GM23338 (cell line): ENCODE measurements around the gene METRN. TPM values are rescaled to one million over a fixed set of nuclear protein-coding genes. Genes with fewer than 3 reads are reported as not detected.

ENCODE experiments used
- ATAC-seq: fragments of 200-7000 bp; cut with Tn5 transposase; 3 replicates; pipeline ENCODE4 v1.9.1; 2020
- DNase-seq: peaks from one replicate; pipeline ENCODE4 v3.0.0-alpha.2; 2015; ENCODE audit warnings: low spot score
- H2AFZ ChIP-seq: fragments of 200-600 bp; sonication (generic); 2 replicates; pipeline ENCODE4 v1.8.0; 2016; ENCODE audit warnings: antibody characterized with exemption, mild to moderate bottlenecking, moderate library complexity
- H3F3A ChIP-seq: fragments of 200-600 bp; sonication (generic); replicated peaks from 2 replicates; pipeline ENCODE4 v1.8.0; 2017; ENCODE audit warnings: antibody characterized with exemption, mixed run types, low read depth
- H3K27ac ChIP-seq: fragments of 200-600 bp; sonication (generic); 2 replicates; pipeline ENCODE4 v1.6.1; 2016; ENCODE audit warnings: low read depth
- H3K27me3 ChIP-seq: fragments of 200-600 bp; sonication (generic); 2 replicates; pipeline ENCODE4 v1.8.0; 2016; ENCODE audit warnings: mild to moderate bottlenecking, mixed run types, moderate library complexity; ENCODE audit not compliant: insufficient read depth
- H3K36me3 ChIP-seq: fragments of 200-600 bp; sonication (generic); 2 replicates; pipeline ENCODE4 v1.8.0; 2016; ENCODE audit warnings: mild to moderate bottlenecking; ENCODE audit not compliant: insufficient read depth
- H3K4me1 ChIP-seq: fragments of 200-600 bp; sonication (generic); 2 replicates; pipeline ENCODE4 v1.8.0; 2016; ENCODE audit warnings: mild to moderate bottlenecking, moderate library complexity; ENCODE audit not compliant: insufficient read depth
- H3K4me2 ChIP-seq: fragments of 200-600 bp; sonication (generic); 2 replicates; pipeline ENCODE4 v1.7.1; 2017; ENCODE audit warnings: mixed run types
- H3K4me3 ChIP-seq: fragments of 200-600 bp; sonication (generic); 2 replicates; pipeline ENCODE4 v1.6.1; 2016; ENCODE audit warnings: mixed run types
- H3K79me2 ChIP-seq: fragments of 200-600 bp; sonication (generic); replicated peaks from 2 replicates; pipeline ENCODE4 v1.8.0; 2017; ENCODE audit warnings: mild to moderate bottlenecking; ENCODE audit not compliant: insufficient read depth
- H3K9me2 ChIP-seq: fragments of 200-600 bp; sonication (generic); 2 replicates; pipeline ENCODE4 v1.8.0; 2017; ENCODE audit not compliant: insufficient read depth
- H4K20me1 ChIP-seq: fragments of 200-600 bp; sonication (generic); replicated peaks from 2 replicates; pipeline ENCODE4 v1.8.0; 2017; ENCODE audit warnings: mild to moderate bottlenecking; ENCODE audit not compliant: insufficient read depth
- H3K27ac Mint-ChIP-seq: 2 replicates; pipeline ENCODE4 v1.8.0; 2020; ENCODE audit warnings: inconsistent platforms, mild to moderate bottlenecking, moderate library complexity, mixed read lengths
- H3K27me3 Mint-ChIP-seq: 3 replicates; pipeline ENCODE4 v1.8.0; 2022; ENCODE audit warnings: low read depth, mild to moderate bottlenecking, moderate library complexity, mixed read lengths, inconsistent platforms; ENCODE audit not compliant: insufficient read depth, poor library complexity
- H3K36me3 Mint-ChIP-seq: 3 replicates; pipeline ENCODE4 v1.8.0; 2021; ENCODE audit warnings: low read depth, mild to moderate bottlenecking, inconsistent platforms, moderate library complexity, mixed read lengths
- H3K4me1 Mint-ChIP-seq: 3 replicates; pipeline ENCODE4 v1.8.0; 2020; ENCODE audit warnings: mild to moderate bottlenecking, inconsistent platforms, mixed read lengths
- H3K4me3 Mint-ChIP-seq: 3 replicates; pipeline ENCODE4 v1.8.0; 2021; ENCODE audit warnings: moderate library complexity, mild to moderate bottlenecking, inconsistent platforms, mixed read lengths
- H3K9me3 Mint-ChIP-seq: 3 replicates; pipeline ENCODE4 v1.8.0; 2020; ENCODE audit warnings: moderate library complexity, mild to moderate bottlenecking, inconsistent platforms, mixed read lengths
- CREB1 ChIP-seq: fragments of 250-450 bp; sonication (Bioruptor Pico); IDR thresholded peaks from 2 replicates; pipeline ENCODE4 v1.5.0; 2020; ENCODE audit warnings: low read depth, mild to moderate bottlenecking, moderate library complexity
- CTCF ChIP-seq, 2 experiments: fragments of 200-600 bp in 1 of 2; sonication (generic) in 1 of 2; conservative IDR thresholded peaks; 2 replicates each; pipeline versions ENCODE4 v1.5.1 to v1.6.1; 2016 to 2017; ENCODE audit warnings: antibody characterized with exemption in 2 of 2, low read depth in 2 of 2, mild to moderate bottlenecking in 2 of 2, moderate library complexity in 1 of 2
- EZH2phosphoT487 ChIP-seq: fragments of 200-600 bp; sonication (generic); IDR thresholded peaks from one replicate; pipeline ENCODE4 v1.8.1; 2018; ENCODE audit warnings: antibody characterized with exemption; ENCODE audit not compliant: unreplicated experiment
- JUNB ChIP-seq: IDR thresholded peaks from one replicate; pipeline ENCODE4 v1.6.1; 2016; ENCODE audit warnings: antibody characterized with exemption; ENCODE audit not compliant: unreplicated experiment
- NANOG ChIP-seq: IDR thresholded peaks from 2 replicates; pipeline ENCODE4 v1.6.1; 2016; ENCODE audit warnings: antibody characterized with exemption, borderline replicate concordance
- STAT1 ChIP-seq: IDR thresholded peaks from one replicate; pipeline ENCODE4 v1.6.1; 2016; ENCODE audit warnings: antibody characterized with exemption; ENCODE audit not compliant: unreplicated experiment
- ZNF462 ChIP-seq: fragments of 250-450 bp; sonication (Bioruptor Pico); IDR thresholded peaks from 2 replicates; pipeline ENCODE4 v1.5.0; 2020; ENCODE audit warnings: mild to moderate bottlenecking, moderate library complexity
- polyA plus RNA-seq: library from polyadenylated mRNA; unstranded; fragments of >200 nt; fragmentation: Nextera tagmentation; extraction: Ambion mirVana; gene quantifications from 2 replicates; pipeline ENCODE4 v1.2.1, GENCODE V29; 2016
- total RNA-seq: library from RNA; depleted of rRNA; stranded (reverse); fragments of >200 nt; shearing (Covaris generic); gene quantifications from 2 replicates; pipeline ENCODE4 v1.2.3, GENCODE V29; 2014
- TF ChIP-seq, protein P1 (sequence below): IDR thresholded peaks from one replicate; pipeline ENCODE4 v1.6.1; 2018; ENCODE audit warnings: antibody characterized with exemption; ENCODE audit not compliant: unreplicated experiment
- TF ChIP-seq, protein P2 (sequence below): IDR thresholded peaks from 2 replicates; pipeline ENCODE4 v1.6.1; 2016; ENCODE audit warnings: antibody characterized with exemption

Gene METRN
- total and polyA plus RNA-seq, 2 experiments from 2014 or later: 18.7 to 33.0 TPM

- Histone ChIP-seq H3K4me2 (no peak overlapping the region), H3K27me3 (peaks cover 19% of the 10 kb centered on the region), H3K79me2 (no peaks in the 10 kb centered on the region; the same call in 1 of the 2 replicates), H3K9me2 (no peaks in the 10 kb centered on the region), H3K27ac (no peak overlapping the region), H4K20me1 (0 out of 2 replicates have a peak, but pooled peaks cover 1% of the 10 kb centered on the region), H3K36me3 (no peaks in the 10 kb centered on the region; the same call in 1 of the 2 replicates), H3K4me3 (no peak overlapping the region), H2AFZ (no peak overlapping the region), H3K4me1 (peaks cover 5% of the 10 kb centered on the region; the same call in 1 of the 2 replicates), H3F3A (peaks cover 10% of the 10 kb centered on the region; the same call in 1 of the 2 replicates)
- ATAC-seq (no peak), DNase-seq (no peak)
- Mint-ChIP-seq H3K36me3 (peaks cover 18% of the 10 kb centered on the region), H3K4me1 (peaks cover 2% of the 10 kb centered on the region; the same call in 2 of the 3 replicates), H3K27me3 (peaks cover 20% of the 10 kb centered on the region), H3K4me3 (no peak overlapping the region), H3K9me3 (no peaks in the 10 kb centered on the region; the same call in 1 of the 3 replicates), H3K27ac (no peak overlapping the region)
- TF ChIP-seq, protein P1, sequence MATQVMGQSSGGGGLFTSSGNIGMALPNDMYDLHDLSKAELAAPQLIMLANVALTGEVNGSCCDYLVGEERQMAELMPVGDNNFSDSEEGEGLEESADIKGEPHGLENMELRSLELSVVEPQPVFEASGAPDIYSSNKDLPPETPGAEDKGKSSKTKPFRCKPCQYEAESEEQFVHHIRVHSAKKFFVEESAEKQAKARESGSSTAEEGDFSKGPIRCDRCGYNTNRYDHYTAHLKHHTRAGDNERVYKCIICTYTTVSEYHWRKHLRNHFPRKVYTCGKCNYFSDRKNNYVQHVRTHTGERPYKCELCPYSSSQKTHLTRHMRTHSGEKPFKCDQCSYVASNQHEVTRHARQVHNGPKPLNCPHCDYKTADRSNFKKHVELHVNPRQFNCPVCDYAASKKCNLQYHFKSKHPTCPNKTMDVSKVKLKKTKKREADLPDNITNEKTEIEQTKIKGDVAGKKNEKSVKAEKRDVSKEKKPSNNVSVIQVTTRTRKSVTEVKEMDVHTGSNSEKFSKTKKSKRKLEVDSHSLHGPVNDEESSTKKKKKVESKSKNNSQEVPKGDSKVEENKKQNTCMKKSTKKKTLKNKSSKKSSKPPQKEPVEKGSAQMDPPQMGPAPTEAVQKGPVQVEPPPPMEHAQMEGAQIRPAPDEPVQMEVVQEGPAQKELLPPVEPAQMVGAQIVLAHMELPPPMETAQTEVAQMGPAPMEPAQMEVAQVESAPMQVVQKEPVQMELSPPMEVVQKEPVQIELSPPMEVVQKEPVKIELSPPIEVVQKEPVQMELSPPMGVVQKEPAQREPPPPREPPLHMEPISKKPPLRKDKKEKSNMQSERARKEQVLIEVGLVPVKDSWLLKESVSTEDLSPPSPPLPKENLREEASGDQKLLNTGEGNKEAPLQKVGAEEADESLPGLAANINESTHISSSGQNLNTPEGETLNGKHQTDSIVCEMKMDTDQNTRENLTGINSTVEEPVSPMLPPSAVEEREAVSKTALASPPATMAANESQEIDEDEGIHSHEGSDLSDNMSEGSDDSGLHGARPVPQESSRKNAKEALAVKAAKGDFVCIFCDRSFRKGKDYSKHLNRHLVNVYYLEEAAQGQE: no peak
- no peak for TF ChIP-seq STAT1
- TF ChIP-seq, protein P2, sequence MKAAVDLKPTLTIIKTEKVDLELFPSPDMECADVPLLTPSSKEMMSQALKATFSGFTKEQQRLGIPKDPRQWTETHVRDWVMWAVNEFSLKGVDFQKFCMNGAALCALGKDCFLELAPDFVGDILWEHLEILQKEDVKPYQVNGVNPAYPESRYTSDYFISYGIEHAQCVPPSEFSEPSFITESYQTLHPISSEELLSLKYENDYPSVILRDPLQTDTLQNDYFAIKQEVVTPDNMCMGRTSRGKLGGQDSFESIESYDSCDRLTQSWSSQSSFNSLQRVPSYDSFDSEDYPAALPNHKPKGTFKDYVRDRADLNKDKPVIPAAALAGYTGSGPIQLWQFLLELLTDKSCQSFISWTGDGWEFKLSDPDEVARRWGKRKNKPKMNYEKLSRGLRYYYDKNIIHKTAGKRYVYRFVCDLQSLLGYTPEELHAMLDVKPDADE: no peak
- TF ChIP-seq CTCF (conservative IDR thresholded peaks at IDR 0.05; ENCODE audit: low read depth in 2 of 2): no peak
- no peak for TF ChIP-seq NANOG
- TF ChIP-seq EZH2phosphoT487: no peak
- TF ChIP-seq JUNB: no peak
- TF ChIP-seq ZNF462: no peak
- TF ChIP-seq CREB1: no peak
Observed at GRCh38 chr16:687499-687898, 27.4 kb upstream of the METRN start.
